Nephron progenitor cell (in vitro differentiated cells): ENCODE measurements around the gene NLRC5.

ENCODE experiments used
- DNase-seq: peaks from one replicate; pipeline ENCODE4 v3.0.0; 2021
- H3K27ac Mint-ChIP-seq: 2 replicates; pipeline ENCODE4 v1.8.0; 2021; ENCODE audit warnings: mild to moderate bottlenecking, moderate library complexity, mixed read lengths
- H3K27me3 Mint-ChIP-seq: 2 replicates; pipeline ENCODE4 v1.8.0; 2021; ENCODE audit warnings: mild to moderate bottlenecking, low read depth, mixed read lengths; ENCODE audit not compliant: poor library complexity
- H3K36me3 Mint-ChIP-seq: 2 replicates; pipeline ENCODE4 v1.8.0; 2021; ENCODE audit warnings: low read depth, mixed read lengths
- H3K4me1 Mint-ChIP-seq: 2 replicates; pipeline ENCODE4 v1.8.0; 2021; ENCODE audit warnings: mixed read lengths
- H3K4me3 Mint-ChIP-seq: 2 replicates; pipeline ENCODE4 v1.8.0; 2021; ENCODE audit warnings: mild to moderate bottlenecking, moderate library complexity, mixed read lengths
- H3K9me3 Mint-ChIP-seq: 2 replicates; pipeline ENCODE4 v1.8.0; 2021; ENCODE audit warnings: mild to moderate bottlenecking, moderate library complexity, mixed read lengths
- TF ChIP-seq, protein P1 (sequence below): fragments of 200-600 bp; sonication (generic); IDR thresholded peaks from 2 replicates; pipeline ENCODE4 v1.5.0; 2021; ENCODE audit warnings: antibody characterized with exemption

Gene NLRC5

GRCh38 chr16:57013902-57014301, 24.5 kb downstream of the NLRC5 start:
- Mint-ChIP-seq H3K36me3 (no peaks in the 10 kb centered on the region), H3K27ac (no peak overlapping the region), H3K27me3 (peaks cover 6% of the 10 kb centered on the region), H3K9me3 (no peaks in the 10 kb centered on the region), H3K4me1 (no peaks in the 10 kb centered on the region), H3K4me3 (no peak overlapping the region)
- no peak for DNase-seq
- TF ChIP-seq, protein P1, sequence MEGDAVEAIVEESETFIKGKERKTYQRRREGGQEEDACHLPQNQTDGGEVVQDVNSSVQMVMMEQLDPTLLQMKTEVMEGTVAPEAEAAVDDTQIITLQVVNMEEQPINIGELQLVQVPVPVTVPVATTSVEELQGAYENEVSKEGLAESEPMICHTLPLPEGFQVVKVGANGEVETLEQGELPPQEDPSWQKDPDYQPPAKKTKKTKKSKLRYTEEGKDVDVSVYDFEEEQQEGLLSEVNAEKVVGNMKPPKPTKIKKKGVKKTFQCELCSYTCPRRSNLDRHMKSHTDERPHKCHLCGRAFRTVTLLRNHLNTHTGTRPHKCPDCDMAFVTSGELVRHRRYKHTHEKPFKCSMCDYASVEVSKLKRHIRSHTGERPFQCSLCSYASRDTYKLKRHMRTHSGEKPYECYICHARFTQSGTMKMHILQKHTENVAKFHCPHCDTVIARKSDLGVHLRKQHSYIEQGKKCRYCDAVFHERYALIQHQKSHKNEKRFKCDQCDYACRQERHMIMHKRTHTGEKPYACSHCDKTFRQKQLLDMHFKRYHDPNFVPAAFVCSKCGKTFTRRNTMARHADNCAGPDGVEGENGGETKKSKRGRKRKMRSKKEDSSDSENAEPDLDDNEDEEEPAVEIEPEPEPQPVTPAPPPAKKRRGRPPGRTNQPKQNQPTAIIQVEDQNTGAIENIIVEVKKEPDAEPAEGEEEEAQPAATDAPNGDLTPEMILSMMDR: no peak

DNA sequence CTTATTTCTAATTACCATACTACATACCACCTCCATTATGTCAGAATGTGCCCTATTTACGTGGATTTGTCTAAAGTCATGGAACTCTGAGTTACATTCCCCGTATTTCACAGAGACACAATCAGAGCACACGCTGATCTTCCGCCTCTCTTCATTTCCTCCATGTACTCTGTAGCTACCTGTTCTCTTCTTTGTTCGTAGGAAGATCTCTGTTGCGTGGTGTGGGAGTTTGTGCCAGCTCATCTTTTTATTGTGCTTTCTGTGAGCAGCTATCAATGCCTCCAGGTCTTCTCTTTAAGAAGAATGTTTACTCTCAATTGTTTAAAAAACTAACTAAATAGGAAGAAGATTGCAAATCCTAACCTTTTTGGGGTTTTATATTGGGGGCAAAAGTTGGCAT, 26.9 kb downstream of the NLRC5 start:
- Mint-ChIP-seq H3K4me3 (no peak overlapping the region), H3K4me1 (no peaks in the 10 kb centered on the region), H3K36me3 (no peaks in the 10 kb centered on the region), H3K27ac (no peak overlapping the region), H3K27me3 (peaks cover 28% of the 10 kb centered on the region), H3K9me3 (no peaks in the 10 kb centered on the region)
- no peak for DNase-seq
- TF ChIP-seq, protein P1: no peak

DNA sequence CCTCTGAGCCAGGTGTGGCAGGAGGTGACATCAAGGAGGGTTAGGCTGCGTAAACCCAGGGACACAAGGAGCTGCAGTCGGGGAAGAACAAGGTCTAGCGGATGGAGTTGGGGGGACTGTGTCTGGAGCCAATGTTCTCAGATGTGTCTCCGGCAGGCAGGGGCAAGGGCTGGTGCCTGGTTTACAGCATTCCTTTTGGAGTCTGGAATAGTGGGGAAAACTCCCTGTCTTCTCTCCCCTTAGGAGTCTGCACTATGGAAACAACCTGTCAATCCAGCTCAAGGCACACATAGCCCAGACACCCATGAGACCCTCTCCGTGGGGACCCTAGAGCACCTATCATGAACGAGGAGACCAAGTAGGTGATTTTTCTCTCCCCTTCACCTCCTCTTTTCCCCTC, 27.5 kb downstream of the NLRC5 start:
- TF ChIP-seq, protein P1: no peak
- Mint-ChIP-seq H3K9me3 (no peaks in the 10 kb centered on the region), H3K4me1 (no peaks in the 10 kb centered on the region), H3K4me3 (no peak overlapping the region), H3K27ac (no peak overlapping the region), H3K36me3 (no peaks in the 10 kb centered on the region), H3K27me3 (peaks cover 31% of the 10 kb centered on the region)
- DNase-seq: no peak

GRCh38 chr16:57017251-57017650, 27.9 kb downstream of the NLRC5 start:
- Mint-ChIP-seq H3K36me3 (no peaks in the 10 kb centered on the region), H3K9me3 (no peaks in the 10 kb centered on the region), H3K27me3 (peaks cover 31% of the 10 kb centered on the region), H3K4me3 (no peak overlapping the region), H3K4me1 (no peaks in the 10 kb centered on the region), H3K27ac (no peak overlapping the region)
- DNase-seq: no peak
- TF ChIP-seq, protein P1: no peak

- peaks cover 32% of the 10 kb centered on the region for H3K27me3 Mint-ChIP-seq
- no peaks in the 10 kb centered on the region for H3K9me3 Mint-ChIP-seq
- DNase-seq: no peak
- H3K27ac Mint-ChIP-seq: no peak overlapping the region
- no peak overlapping the region for H3K4me3 Mint-ChIP-seq
- no peaks in the 10 kb centered on the region for H3K4me1 Mint-ChIP-seq
- no peaks in the 10 kb centered on the region for H3K36me3 Mint-ChIP-seq
- TF ChIP-seq, protein P1: no peak
These were observed 30.4 kb downstream of the NLRC5 start for GRCh38 chr16:57019746-57020145.

GRCh38 chr16:57020651-57021050, 31.3 kb downstream of the NLRC5 start:
- Mint-ChIP-seq H3K9me3 (no peaks in the 10 kb centered on the region), H3K4me1 (no peaks in the 10 kb centered on the region), H3K36me3 (no peaks in the 10 kb centered on the region), H3K27me3 (peaks cover 34% of the 10 kb centered on the region), H3K27ac (no peak overlapping the region), H3K4me3 (no peak overlapping the region)
- TF ChIP-seq, protein P1: no peak
- DNase-seq: no peak
